ENCODE data around the gene MSX2. TPM values are rescaled to one million over a fixed set of nuclear protein-coding genes. Genes with fewer than 3 reads are reported as not detected.

MSX2 gene
- total and polyA plus RNA-seq, 9 of the 15 experiments (the other 6 are each of a cell fraction or from before 2014, with no cell fraction given) = not detected

DNA sequence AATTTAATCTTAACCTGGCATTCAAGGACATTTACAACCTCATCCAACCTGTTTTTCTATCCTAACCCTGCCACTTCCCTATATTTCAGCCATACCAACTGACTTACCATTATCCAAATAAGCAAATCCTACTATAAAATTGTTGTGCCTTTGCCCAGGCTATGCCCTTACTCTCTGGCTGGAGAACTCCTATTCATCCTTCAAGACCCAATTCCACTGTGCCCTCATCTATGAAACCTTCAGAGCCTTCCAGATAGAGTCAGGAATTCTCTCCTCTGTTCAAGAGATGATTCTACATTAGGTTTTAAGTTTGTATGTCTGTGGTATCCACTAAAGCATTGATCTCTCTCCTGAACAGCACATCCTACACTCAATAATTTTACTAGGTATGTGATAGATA is 46.3 kb upstream of the MSX2 start:
- ATAC-seq (no peak), FAIRE-seq (no peak), DNase-seq (ENCODE audit: extremely low read depth in 1 of 4, low spot score in 3 of 4) (no peak)
- Histone ChIP-seq H3K79me2 (ENCODE audit: control insufficient read depth, insufficient read depth, low read length) (no peaks in the 10 kb centered on the region), H3K4me1 (replicated peaks in 1 of 2; ENCODE audit: control insufficient read depth in 2 of 2, insufficient read depth in 2 of 2, low read length in 2 of 2) (no peaks in the 10 kb centered on the region), H3K9me1 (ENCODE audit: control insufficient read depth, insufficient read depth, low read length) (no peaks in the 10 kb centered on the region), H3K4me3 (no peak overlapping the region), H4K20me1 (replicated peaks; ENCODE audit: control insufficient read depth, insufficient read depth, low read length) (no peaks in the 10 kb centered on the region), H3K27ac (ENCODE audit: extremely low read depth, low read depth, low read length) (no peak overlapping the region), H3K4me2 (ENCODE audit: insufficient read depth, low read length) (no peak overlapping the region), H3K36me3 (ENCODE audit: control insufficient read depth, insufficient read depth, low read length) (no peaks in the 10 kb centered on the region), H3K9ac (ENCODE audit: insufficient read depth in 1 of 2, low read depth in 2 of 2, low read length in 2 of 2) (no peak overlapping the region), H2AFZ (ENCODE audit: low read depth, low read length) (no peak overlapping the region), H3K9me3 (replicated peaks; ENCODE audit: control insufficient read depth, insufficient read depth, low read depth, low read length) (no peaks in the 10 kb centered on the region), H3K27me3 (ENCODE audit: control insufficient read depth in 2 of 2, insufficient read depth in 2 of 2, low read length in 2 of 2) (peaks cover 0 to 4% of the 10 kb centered on the region in 2 experiments; a peak in 3 of 5 replicates)
- BruUV-seq (replicated peaks) = no TSS peak
- ChIA-PET CTCF (ENCODE audit: low intra/inter-chr PET ratio) (no interaction called here), POLR2A (no interaction called here)
- TF ChIP-seq ZNF184 (CRISPR knock-in tag; IDR thresholded peaks at IDR 0.05) (no peak), KLF10 (CRISPR knock-in tag; IDR thresholded peaks at IDR 0.05) (no peak), HNRNPL (IDR thresholded peaks at IDR 0.05; ENCODE audit: low read depth, low read length) (no peak), HNRNPLL (IDR thresholded peaks at IDR 0.05; ENCODE audit: low read depth, low read length, poor library complexity, severe bottlenecking) (no peak), STAT5A (IDR thresholded peaks at IDR 0.05; ENCODE audit: borderline replicate concordance, low read length) (no peak), ZNF277 (CRISPR knock-in tag; IDR thresholded peaks at IDR 0.05; ENCODE audit: borderline replicate concordance) (no peak)
- in situ Hi-C loops (cut with MboI) (no loop called here), intact Hi-C loops (cut with micrococcal nuclease) (no loop called here)
